Activated T-cell treated with anti-CD3 and anti-CD28 coated beads, Interleukin-2, amount 50 U/mL, for 4 hours (primary cell): Measurements from ENCODE around the gene CYP4F2. TPM values are rescaled to one million over a fixed set of nuclear protein-coding genes. Genes with fewer than 3 reads are reported as not detected.
"Not testable (repeated sequence)": the region's sequence is repeated elsewhere in the genome, so short reads cannot be mapped to it uniquely, and the experiment has no call there.

ENCODE experiments used
- ATAC-seq, 2 donors: fragments of 200-7000 bp; cut with Tn5 transposase; one replicate each; pipeline ENCODE4 v1.10.0; 2021
- DNase-seq: peaks from one replicate; pipeline ENCODE4 v3.0.0-alpha.2; 2020
- H3K27me3 Mint-ChIP-seq: one replicate; pipeline ENCODE4 v1.8.0; 2021; ENCODE audit warnings: low read depth, mixed read lengths
- H3K36me3 Mint-ChIP-seq: one replicate; pipeline ENCODE4 v1.8.0; 2022; ENCODE audit warnings: mixed read lengths; ENCODE audit not compliant: insufficient read depth
- H3K4me1 Mint-ChIP-seq: one replicate; pipeline ENCODE4 v1.8.0; 2021; ENCODE audit warnings: low read depth, mixed read lengths
- H3K4me3 Mint-ChIP-seq: one replicate; pipeline ENCODE4 v1.8.0; 2021; ENCODE audit warnings: mild to moderate bottlenecking, moderate library complexity, mixed read lengths
- H3K9me3 Mint-ChIP-seq: one replicate; pipeline ENCODE4 v1.8.0; 2021; ENCODE audit warnings: mixed read lengths
- total RNA-seq, 3 donors: library from RNA; stranded (reverse); gene quantifications; one replicate each; pipeline ENCODE4 v1.2.1, GENCODE V29; 2021

CYP4F2 gene
- total RNA-seq, 3 donors from 2014 or later: not detected

- H3K9me3 Mint-ChIP-seq: no peaks in the 10 kb centered on the region
- H3K4me1 Mint-ChIP-seq: no peaks in the 10 kb centered on the region
- no peaks in the 10 kb centered on the region for H3K27me3 Mint-ChIP-seq
- no peaks in the 10 kb centered on the region for H3K36me3 Mint-ChIP-seq
- DNase-seq (no peak), ATAC-seq (no peak)
- no peak overlapping the region for H3K4me3 Mint-ChIP-seq
Observed at GRCh38 chr19:15829786-15830185, 68.1 kb downstream of the CYP4F2 start.

GRCh38 chr19:15829306-15829698 lies 68.6 kb downstream of the CYP4F2 start:
- no peaks in the 10 kb centered on the region for H3K4me1 Mint-ChIP-seq
- DNase-seq (no peak), ATAC-seq (no peak)
- H3K36me3 Mint-ChIP-seq: no peaks in the 10 kb centered on the region
- H3K27me3 Mint-ChIP-seq: no peaks in the 10 kb centered on the region
- H3K4me3 Mint-ChIP-seq: no peak overlapping the region
- no peaks in the 10 kb centered on the region for H3K9me3 Mint-ChIP-seq

- H3K27me3 Mint-ChIP-seq, DNase-seq, H3K4me3 Mint-ChIP-seq, H3K9me3 Mint-ChIP-seq, H3K36me3 Mint-ChIP-seq, H3K4me1 Mint-ChIP-seq, ATAC-seq: not testable (repeated sequence)
Observed at GRCh38 chr19:15828611-15829305, 69.1 kb downstream of the CYP4F2 start.

GRCh38 chr19:15828121-15828610 lies 69.7 kb downstream of the CYP4F2 start:
- Mint-ChIP-seq H3K27me3 (no peaks in the 10 kb centered on the region), H3K9me3 (no peaks in the 10 kb centered on the region), H3K4me1 (no peaks in the 10 kb centered on the region), H3K4me3 (no peak overlapping the region), H3K36me3 (no peaks in the 10 kb centered on the region)
- DNase-seq (no peak), ATAC-seq (no peak)

Other genes with a start within 250 kb of the CYP4F2 start
- not detected for gene CYP4F12, start 225.0 kb downstream of the CYP4F2 start, total RNA-seq
- not detected for gene OR10H2, start 170.1 kb downstream of the CYP4F2 start, total RNA-seq
- gene OR10H3, start 160.1 kb downstream of the CYP4F2 start, total RNA-seq: not detected
- gene OR10H5, start 110.4 kb downstream of the CYP4F2 start, total RNA-seq: not detected
- gene OR10H1, start 82.4 kb downstream of the CYP4F2 start, total RNA-seq: under 1 TPM in 1 of 3 donors, not detected in 2; 0.05 TPM
- under 1 TPM; 0.05 to 0.14 (median 0.08) TPM for gene CYP4F11, start 36.5 kb upstream of the CYP4F2 start, total RNA-seq
- not detected for gene OR10H4, start 50.9 kb upstream of the CYP4F2 start, total RNA-seq
- gene TPM4, start 178.4 kb upstream of the CYP4F2 start, total RNA-seq: 100 to 1,000 TPM; 153 to 177 (median 168) TPM
- 100 to 1,000 TPM; 140 to 167 (median 153) TPM for gene RAB8A, start 213.8 kb upstream of the CYP4F2 start, total RNA-seq
- gene HSH2D, start 245.6 kb upstream of the CYP4F2 start, total RNA-seq: 1 to 10 TPM; 5.7 to 9.2 (median 7.0) TPM